ENCODE results near the gene DIS3L2. TPM values are rescaled to one million over a fixed set of nuclear protein-coding genes. Genes with fewer than 3 reads are reported as not detected.

DIS3L2 gene
- total and polyA plus RNA-seq, 2 of the 8 experiments (the other 6 are each of a cell fraction or from before 2014, with no cell fraction given) = 11.5 to 21.6 TPM

DNA sequence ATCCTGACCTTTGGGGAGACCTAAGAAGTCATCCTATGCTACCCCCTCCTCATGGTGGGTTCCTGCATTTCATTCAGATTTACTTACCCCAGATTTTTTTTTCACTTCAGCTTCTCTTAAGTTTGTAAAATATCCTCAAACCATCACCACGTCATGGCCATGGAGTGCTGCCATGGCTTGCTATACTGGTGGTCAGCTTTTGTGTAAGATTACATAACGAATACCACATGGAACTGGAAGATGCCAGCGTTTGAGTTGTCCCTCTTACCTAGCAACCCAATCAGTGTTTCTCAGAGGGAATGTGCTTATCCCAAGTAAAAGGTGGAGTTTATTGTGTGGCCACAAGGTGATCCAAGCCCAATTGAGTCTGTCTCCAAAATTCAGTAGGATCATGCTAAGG, 268.4 kb downstream of the DIS3L2 start:
- Histone ChIP-seq H2BK20ac (ENCODE audit: low read length) (no peak overlapping the region), H3K9ac (replicated peaks in 1 of 4; ENCODE audit: extremely low read depth in 1 of 4, low read depth in 3 of 4, low read length in 3 of 4) (no peak overlapping the region), H3K79me1 (ENCODE audit: low read depth, low read length) (no peaks in the 10 kb centered on the region), H2AFZ (ENCODE audit: low read length) (no peak overlapping the region), H3K23ac (ENCODE audit: insufficient read length) (no peak overlapping the region), H3K4me2 (ENCODE audit: insufficient read depth in 1 of 2, low read depth in 2 of 2, low read length in 2 of 2) (no peak overlapping the region), H3K27ac (ENCODE audit: low read depth, low read length) (no peak overlapping the region), H2BK12ac (ENCODE audit: low read depth, low read length) (no peak overlapping the region), H3K36me3 (ENCODE audit: control insufficient read depth in 2 of 4, insufficient read depth in 4 of 4, low read length in 3 of 4) (no peaks in the 10 kb centered on the region), H3K4me3 (ENCODE audit: extremely low read depth in 1 of 4, insufficient read depth in 2 of 4, low read depth in 3 of 4, low read length in 4 of 4) (no peak overlapping the region), H3K4ac (replicated peaks; ENCODE audit: insufficient read length, low read depth, low read length) (no peak overlapping the region), H2BK5ac (ENCODE audit: low read depth, low read length) (no peak overlapping the region), H3K9me3 (ENCODE audit: insufficient read depth in 2 of 2, low read depth in 1 of 2, low read length in 1 of 2) (no peaks in the 10 kb centered on the region), H3K56ac (replicated peaks; ENCODE audit: insufficient read length, low read depth, low read length) (no peak overlapping the region), H3K18ac (ENCODE audit: extremely low read depth, low read length) (no peak overlapping the region), H2BK15ac (ENCODE audit: low read length) (no peak overlapping the region), H3K79me2 (ENCODE audit: control insufficient read depth in 1 of 2, insufficient read depth in 2 of 2, low read length in 2 of 2) (no peaks in the 10 kb centered on the region), H4K20me1 (replicated peaks in 1 of 2; ENCODE audit: control insufficient read depth in 1 of 2, insufficient read depth in 2 of 2, low read length in 2 of 2) (no peaks in the 10 kb centered on the region), H2AK5ac (ENCODE audit: low read depth, low read length) (no peak overlapping the region), H3K14ac (ENCODE audit: insufficient read length) (no peak overlapping the region), H3K27me3 (replicated peaks in 1 of 4; ENCODE audit: control insufficient read depth in 3 of 4, extremely low read depth in 1 of 4, insufficient read depth in 3 of 4, low read length in 3 of 4) (no peaks in the 10 kb centered on the region), H3K23me2 (ENCODE audit: low read depth, low read length) (no peaks in the 10 kb centered on the region), H4K91ac (replicated peaks; ENCODE audit: insufficient read length, low read length) (no peak overlapping the region), H4K5ac (ENCODE audit: insufficient read length, low read depth, low read length) (no peak overlapping the region), H3K4me1 (replicated peaks in 1 of 4; ENCODE audit: control insufficient read depth in 3 of 4, insufficient read depth in 4 of 4, low read length in 3 of 4) (peaks cover 5 to 13% (median 8%) of the 10 kb centered on the region in 4 experiments), H2BK120ac (replicated peaks; ENCODE audit: low read depth, low read length) (no peak overlapping the region), H4K8ac (ENCODE audit: extremely low read depth, insufficient read depth, low read length) (no peak overlapping the region)
- ChIA-PET CTCF (ENCODE audit: partially characterized antibody) (interaction anchor here (0.6 to 4.1 kb wide), 44 partner anchors 9 to 376 kb away, joined by 3 to 26 read pairs (median 5); partner anchors contain the start of gene NPPC), POLR2A (ENCODE audit: partially characterized antibody) (no interaction called here)
- no peak for TF ChIP-seq CHD1 (IDR thresholded peaks at IDR 0.05; ENCODE audit: low read depth, low read length)
- TF ChIP-seq KDM5A (IDR thresholded peaks at IDR 0.05; ENCODE audit: low read length) = no peak
- no peak for TF ChIP-seq SIX5 (IDR thresholded peaks at IDR 0.05; ENCODE audit: low read depth, low read length)
- no peak for TF ChIP-seq CEBPB (IDR thresholded peaks at IDR 0.05; ENCODE audit: low read depth, low read length)
- no peak for TF ChIP-seq GTF2F1 (IDR thresholded peaks at IDR 0.05; ENCODE audit: borderline replicate concordance, low read depth, low read length)
- TF ChIP-seq KDM1A (IDR thresholded peaks at IDR 0.05; ENCODE audit: borderline replicate concordance, low read length) = no peak
- WGBS, 2 experiments (ENCODE audit: extremely low coverage in 1 of 2, insufficient coverage in 1 of 2, insufficient read length in 1 of 2, insufficient replicate concordance in 2 of 2, low coverage in 1 of 2, low lambda C conversion rate in 2 of 2, missing lambda C conversion rate in 1 of 2) = 91% methylated on average over 3 of the region's 3 CpGs; no CpG with 5 or more reads in 1 of the 2 experiments
- no peak for DNase-seq (ENCODE audit: low read depth in 1 of 2, low spot score in 2 of 2)
- no peak for FAIRE-seq

All from H1 (cell line).